Common myeloid progenitor, CD34-positive (primary cell): ENCODE measurements around the gene TMEM273.

Experiments used
- CTCF ChIA-PET: fragments of 350-600 bp; sonication (Branson Sonifier 250); formaldehyde crosslinking; loops from one replicate; lab custom pipeline; 2021; ENCODE audit warnings: antibody characterized with exemption; lab: Charles Lee
- POLR2A ChIA-PET: fragments of 350-600 bp; sonication (Branson Sonifier 250); formaldehyde crosslinking; loops from one replicate; lab custom pipeline; 2021; ENCODE audit warnings: antibody characterized with exemption; lab: Charles Lee
- DNase-seq, 3 donors: peaks; one replicate each; pipeline versions ENCODE4 v3.0.0 to v3.0.0-alpha.2; 2013
- H3K27ac ChIP-seq, 2 experiments: 1 replicate in 1 of 2; 2 replicates in 1 of 2; pipeline ENCODE4 v1.7.0; 2013; ENCODE audit warnings: inconsistent platforms in 2 of 2, low read length in 2 of 2, mild to moderate bottlenecking in 2 of 2, low read depth in 1 of 2, moderate library complexity in 1 of 2; ENCODE audit not compliant: severe bottlenecking in 2 of 2, insufficient read depth in 1 of 2, poor library complexity in 1 of 2
- H3K27me3 ChIP-seq, 5 experiments: replicated peaks in 2 of 5; 1 replicate in 3 of 5; 2 replicates in 2 of 5; pipeline versions ENCODE4 v1.6.1 to v1.7.0; 2013; ENCODE audit warnings: low read length in 4 of 5, mild to moderate bottlenecking in 2 of 5, moderate library complexity in 2 of 5, inconsistent platforms in 1 of 5; ENCODE audit not compliant: insufficient read depth in 5 of 5, control insufficient read depth in 4 of 5
- H3K36me3 ChIP-seq, 4 experiments: 1 replicate in 2 of 4; 2 replicates in 2 of 4; pipeline versions ENCODE4 v1.6.1 to v1.7.0; 2013; ENCODE audit warnings: low read length in 3 of 4, control low read depth in 1 of 4, mild to moderate bottlenecking in 1 of 4; ENCODE audit not compliant: control insufficient read depth in 4 of 4, insufficient read depth in 4 of 4
- H3K4me1 ChIP-seq, 4 experiments: 1 replicate in 3 of 4; 2 replicates in 1 of 4; pipeline versions ENCODE4 v1.6.1 to v1.7.1; 2013; ENCODE audit warnings: low read length in 3 of 4, mild to moderate bottlenecking in 3 of 4, control low read depth in 1 of 4, inconsistent platforms in 1 of 4, moderate library complexity in 1 of 4; ENCODE audit not compliant: control insufficient read depth in 4 of 4, insufficient read depth in 4 of 4; ENCODE audit errors: control extremely low read depth in 1 of 4
- H3K4me3 ChIP-seq, 7 experiments: 1 replicate in 4 of 7; 2 replicates in 3 of 7; pipeline versions ENCODE4 v1.5.1 to v1.7.0; 2013; ENCODE audit warnings: mild to moderate bottlenecking in 7 of 7, low read length in 6 of 7, moderate library complexity in 6 of 7, inconsistent platforms in 2 of 7, low read depth in 2 of 7, control low read depth in 1 of 7; ENCODE audit not compliant: insufficient read depth in 4 of 7, control insufficient read depth in 1 of 7; ENCODE audit errors: extremely low read depth in 1 of 7
- H3K9me3 ChIP-seq, 5 experiments: 1 replicate in 4 of 5; 2 replicates in 1 of 5; pipeline versions ENCODE4 v1.6.1 to v1.7.1; 2013; ENCODE audit warnings: low read length in 4 of 5, mild to moderate bottlenecking in 2 of 5, inconsistent platforms in 1 of 5, low read depth in 1 of 5, moderate library complexity in 1 of 5; ENCODE audit not compliant: control insufficient read depth in 4 of 5, insufficient read depth in 2 of 5; ENCODE audit errors: control extremely low read depth in 1 of 5
- WGBS: methylation state at CpG from one replicate; pipeline ENCODE4 v1.1.5; 2013; ENCODE audit not compliant: insufficient coverage; 5-methylcytosine and 5-hydroxymethylcytosine counted together

The TMEM273 gene

DNA sequence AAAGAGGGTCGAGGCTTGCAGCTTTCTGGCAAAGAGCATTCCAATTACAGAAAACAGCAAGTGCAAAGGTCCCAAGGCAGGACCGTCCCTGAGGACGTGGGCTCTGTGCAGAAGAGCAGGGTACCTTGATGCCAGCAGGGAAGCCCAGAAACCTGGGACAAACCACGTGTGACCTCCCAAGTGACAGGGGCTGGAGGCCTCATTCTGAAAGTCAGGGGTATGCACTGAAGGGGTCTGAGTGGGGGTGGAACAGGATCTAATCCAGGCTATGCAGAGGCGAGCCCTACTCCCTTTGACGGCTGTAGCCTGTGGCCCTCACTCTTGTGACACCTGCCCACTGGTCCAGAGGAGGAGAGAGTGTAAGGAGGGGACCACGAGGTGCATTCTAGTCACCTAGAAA is 22.9 kb downstream of the TMEM273 start:
- 89% methylated on average over 7 of the region's 7 CpGs for WGBS
- Histone ChIP-seq H3K27me3 (no peaks in the 10 kb centered on the region), H3K9me3 (no peaks in the 10 kb centered on the region), H3K27ac (no peak overlapping the region), H3K4me3 (no peak overlapping the region), H3K36me3 (peaks cover 0 to 76% (median 0%) of the 10 kb centered on the region in 4 experiments), H3K4me1 (peaks cover 0 to 19% (median 6%) of the 10 kb centered on the region in 4 experiments)
- no peak for DNase-seq
- ChIA-PET POLR2A (no interaction called here), CTCF (interaction anchor here (0.6 to 5.1 kb wide), 10 partner anchors 10 to 344 kb away, joined by 3 to 52 read pairs (median 4); no protein-coding TSS in a partner anchor)

DNA sequence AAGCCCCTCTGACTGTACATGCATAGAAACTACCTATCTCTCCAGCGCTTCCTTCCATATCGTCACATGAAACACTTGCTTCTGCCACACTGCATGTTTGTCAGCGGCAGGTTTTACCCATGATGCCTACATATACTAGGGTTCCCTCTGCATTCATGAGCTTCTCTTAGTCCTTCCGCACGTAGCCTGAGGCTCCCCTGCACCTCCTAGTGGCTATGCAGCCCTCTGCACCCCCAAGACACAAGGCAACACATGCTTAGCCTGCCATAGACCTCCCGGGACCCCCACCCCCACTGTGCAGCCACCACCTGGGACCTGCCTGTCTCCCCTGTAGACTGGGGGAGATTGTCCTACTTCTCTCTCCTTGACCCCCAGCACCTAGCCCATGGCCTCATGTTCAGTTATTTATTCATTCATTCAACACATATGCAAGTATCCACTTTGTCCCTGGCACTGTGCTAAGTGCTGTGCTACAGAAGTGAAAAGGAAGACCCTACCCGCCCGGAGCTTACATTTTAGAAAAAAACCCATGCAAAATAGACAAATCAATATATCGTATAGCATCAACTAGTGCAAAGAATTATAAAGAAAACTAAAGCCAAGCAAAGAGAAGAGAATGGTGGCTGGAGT is 23.5 kb downstream of the TMEM273 start:
- ChIA-PET POLR2A (no interaction called here), CTCF (interaction anchor here (0.6 to 5.1 kb wide), 25 partner anchors 8 to 508 kb away, joined by 3 to 52 read pairs (median 4); no protein-coding TSS in a partner anchor)
- DNase-seq, result peak; percentile 75 to 87 (median 83)

DNA sequence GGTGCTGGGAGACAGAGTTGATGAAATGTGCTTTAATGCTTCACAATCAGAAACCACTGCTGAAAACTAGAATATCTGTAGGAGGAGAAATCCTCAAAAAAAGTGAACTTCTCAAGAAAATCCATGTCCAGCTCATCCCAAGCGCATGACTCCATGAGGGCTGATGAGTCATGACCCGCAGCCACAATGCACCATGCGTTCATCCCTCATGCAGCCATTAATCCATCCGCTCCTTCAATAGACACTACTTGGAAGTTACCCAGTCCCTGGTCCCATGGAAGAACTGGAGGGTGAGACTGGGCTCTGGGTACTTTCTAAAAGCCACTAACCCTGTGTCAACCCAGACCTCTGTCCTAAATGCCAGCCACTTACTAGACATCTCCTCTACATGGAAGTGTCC is 24.4 kb downstream of the TMEM273 start:
- H3K27ac ChIP-seq, result no peak overlapping the region
- POLR2A ChIA-PET, result no interaction called here
- CTCF ChIA-PET, result interaction anchor here (0.6 to 5.1 kb wide), 23 partner anchors 9 to 507 kb away, joined by 3 to 52 read pairs (median 4); no protein-coding TSS in a partner anchor
- H3K9me3 ChIP-seq, result no peaks in the 10 kb centered on the region
- H3K4me3 ChIP-seq, result no peak overlapping the region
- no peak for DNase-seq
- no CpG with 5 or more reads among the region's 4 CpGs for WGBS
- peaks cover 0 to 84% (median 0%) of the 10 kb centered on the region in 4 experiments for H3K36me3 ChIP-seq
- H3K27me3 ChIP-seq, result no peaks in the 10 kb centered on the region
- peaks cover 0 to 6% (median 3%) of the 10 kb centered on the region in 4 experiments for H3K4me1 ChIP-seq

More for the DNA sequence above, 23.5 kb downstream of the TMEM273 start:
- Histone ChIP-seq H3K4me3 (peak overlapping the region in 1 of 7 experiments; percentile 7), H3K36me3 (peaks cover 0 to 81% (median 0%) of the 10 kb centered on the region in 4 experiments), H3K4me1 (peaks cover 0 to 14% (median 6%) of the 10 kb centered on the region in 4 experiments), H3K9me3 (no peaks in the 10 kb centered on the region), H3K27ac (no peak overlapping the region), H3K27me3 (no peaks in the 10 kb centered on the region)
- WGBS, result 25% methylated on average over 5 of the region's 9 CpGs

DNA sequence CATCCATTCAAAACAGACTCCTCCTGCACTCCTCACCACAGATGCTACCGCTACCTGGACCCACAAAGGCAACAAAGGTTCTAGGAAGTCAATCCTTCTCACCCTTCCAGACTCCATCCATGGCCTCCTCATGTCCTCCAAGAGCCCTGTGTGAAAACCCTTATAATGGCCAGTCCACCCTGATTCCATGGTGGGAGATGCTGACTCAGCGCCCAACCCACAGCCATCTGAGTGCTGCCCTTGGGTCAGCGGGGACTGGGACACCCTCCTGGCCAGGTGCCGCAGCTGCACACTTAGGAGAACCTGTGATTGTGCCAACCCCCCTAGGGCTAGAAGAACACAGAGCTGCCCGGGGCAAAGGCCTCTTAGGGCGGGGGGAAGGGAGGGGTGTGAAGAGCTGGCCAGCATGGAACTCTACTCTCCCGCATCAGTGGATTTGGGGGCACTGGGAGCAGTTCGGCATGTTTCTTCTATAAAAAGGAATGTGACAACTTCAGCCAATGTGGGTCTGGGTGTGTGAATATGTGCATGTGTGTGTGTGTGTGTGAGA is 25.4 kb downstream of the TMEM273 start:
- Histone ChIP-seq H3K4me3 (no peak overlapping the region), H3K27me3 (no peaks in the 10 kb centered on the region), H3K9me3 (no peaks in the 10 kb centered on the region), H3K36me3 (peaks cover 0 to 78% (median 0%) of the 10 kb centered on the region in 4 experiments), H3K4me1 (peaks cover 0 to 6% (median 3%) of the 10 kb centered on the region in 4 experiments), H3K27ac (no peak overlapping the region)
- WGBS, result 98% methylated on average over 6 of the region's 8 CpGs
- no peak for DNase-seq
- POLR2A ChIA-PET, result no interaction called here
- CTCF ChIA-PET, result interaction anchor here (0.6 to 5.1 kb wide), 16 partner anchors 9 to 612 kb away, joined by 3 to 52 read pairs (median 3); no protein-coding TSS in a partner anchor

DNA sequence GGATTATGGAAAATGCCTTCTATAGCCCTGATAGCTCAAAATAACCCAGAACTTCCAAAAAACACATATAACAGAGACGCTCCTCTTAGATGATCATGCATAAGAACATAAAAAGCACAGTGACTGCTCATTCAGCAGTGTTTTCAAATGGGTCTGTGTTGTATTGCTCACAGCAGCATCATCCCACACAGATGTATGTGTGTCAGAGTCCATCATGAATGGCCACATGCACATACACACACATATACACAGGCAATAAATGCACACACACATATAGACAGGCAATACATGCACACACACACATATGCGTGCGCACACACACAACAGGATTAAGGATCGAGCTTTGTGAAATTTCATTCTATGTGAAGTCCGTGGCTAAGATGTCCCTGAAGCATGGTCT is 26.1 kb downstream of the TMEM273 start:
- peaks cover 0 to 8% (median 3%) of the 10 kb centered on the region in 4 experiments for H3K4me1 ChIP-seq
- H3K27ac ChIP-seq, result no peak overlapping the region
- peaks cover 0 to 74% (median 0%) of the 10 kb centered on the region in 4 experiments for H3K36me3 ChIP-seq
- ChIA-PET CTCF (interaction anchor here (0.6 to 5.1 kb wide), 26 partner anchors 10 to 611 kb away, joined by 3 to 52 read pairs (median 4); partner anchors contain the start of gene TMEM273), POLR2A (no interaction called here)
- no peak overlapping the region for H3K4me3 ChIP-seq
- H3K27me3 ChIP-seq, result no peaks in the 10 kb centered on the region
- DNase-seq, result no peak
- WGBS, result 97% methylated on average over 3 of the region's 5 CpGs
- no peaks in the 10 kb centered on the region for H3K9me3 ChIP-seq

DNA sequence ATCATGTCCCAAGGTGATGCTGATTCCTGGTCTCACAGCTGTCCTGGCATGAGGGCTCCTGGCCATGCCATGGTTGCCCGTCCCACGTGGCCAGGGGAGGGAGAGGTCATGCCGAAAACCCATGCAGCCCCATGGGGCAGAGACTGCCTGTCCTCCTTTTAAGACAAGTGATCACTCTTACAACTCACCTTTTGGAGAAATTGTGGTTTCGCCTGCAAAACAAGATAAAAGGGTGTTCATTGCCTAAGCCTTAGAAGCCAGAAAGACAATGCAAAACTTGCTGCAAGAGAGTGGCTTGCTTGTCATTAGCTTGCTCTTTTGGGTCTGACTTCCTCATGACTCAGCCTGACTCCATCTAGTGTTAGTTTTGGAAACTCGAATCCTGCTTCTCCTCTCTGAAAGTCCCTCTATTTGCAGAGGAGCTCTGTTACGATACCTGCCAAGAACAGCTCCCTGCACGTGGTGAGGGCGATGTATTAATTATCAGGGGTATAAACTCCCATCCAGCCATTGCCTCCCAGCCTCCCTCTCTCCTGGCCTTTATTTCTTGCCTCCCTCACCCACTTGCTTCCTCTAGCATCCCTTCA is 26.7 kb downstream of the TMEM273 start:
- Histone ChIP-seq H3K4me3 (no peak overlapping the region), H3K27me3 (no peaks in the 10 kb centered on the region)

More for the DNA sequence above, 26.7 kb downstream of the TMEM273 start:
- ChIA-PET POLR2A (no interaction called here), CTCF (interaction anchor here (0.6 to 5.1 kb wide), 28 partner anchors 9 to 568 kb away, joined by 3 to 52 read pairs (median 3); partner anchors contain the start of gene TMEM273)
- H3K9me3 ChIP-seq, result no peaks in the 10 kb centered on the region
- H3K36me3 ChIP-seq, result peaks cover 0 to 74% (median 0%) of the 10 kb centered on the region in 4 experiments
- peaks cover 0 to 9% (median 3%) of the 10 kb centered on the region in 4 experiments for H3K4me1 ChIP-seq
- DNase-seq, result peak; percentile 64 to 85 (median 78)
- no peak overlapping the region for H3K27ac ChIP-seq
- WGBS, result 52% methylated on average over 7 of the region's 8 CpGs
